Fibroblast of the aortic adventitia (primary cell): ENCODE results near the gene HMGN2. TPM values are rescaled to one million over a fixed set of nuclear protein-coding genes. Genes with fewer than 3 reads are reported as not detected.

Experiments used
- DNase-seq: peaks from one replicate; pipeline ENCODE4 v3.0.0-alpha.2; 2010; ENCODE audit warnings: low read depth
- H3K4me3 ChIP-seq: 2 replicates; pipeline ENCODE4 v1.5.1; 2011; ENCODE audit warnings: low read depth, mild to moderate bottlenecking, control low read depth, low read length, moderate library complexity
- CTCF ChIP-seq: IDR thresholded peaks from 2 replicates; pipeline ENCODE4 v1.5.1; 2011; ENCODE audit warnings: mild to moderate bottlenecking, low read length, control low read depth, inconsistent platforms; ENCODE audit not compliant: insufficient read depth
- total RNA-seq: library from RNA; depleted of rRNA; stranded (reverse); fragments of >200 nt; gene quantifications from 2 replicates; pipeline ENCODE4 v1.2.3, GENCODE V29; 2012; ENCODE audit warnings: low replicate concordance

HMGN2 gene
- total RNA-seq, 1 donor: 225 TPM

DNA sequence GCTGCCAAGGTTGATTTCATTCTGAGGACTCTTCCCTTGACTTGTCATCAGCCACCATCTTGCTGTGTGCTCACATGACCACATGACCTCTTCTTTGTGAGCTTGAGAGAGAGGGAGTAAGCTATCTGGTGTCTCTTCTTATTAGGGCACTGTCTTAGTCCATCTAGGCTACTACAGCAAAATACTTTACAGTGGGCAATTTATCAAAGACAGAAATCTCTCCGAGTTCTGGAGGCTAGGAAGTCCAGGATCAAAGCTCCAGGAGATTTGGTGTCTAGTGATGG, 45.5 kb downstream of the HMGN2 start:
- TF ChIP-seq CTCF: no peak
- no peak overlapping the region for H3K4me3 ChIP-seq
- no peak for DNase-seq

GRCh38 chr1:26518355-26518754, 46.1 kb downstream of the HMGN2 start:
- TF ChIP-seq CTCF: no peak

DNA sequence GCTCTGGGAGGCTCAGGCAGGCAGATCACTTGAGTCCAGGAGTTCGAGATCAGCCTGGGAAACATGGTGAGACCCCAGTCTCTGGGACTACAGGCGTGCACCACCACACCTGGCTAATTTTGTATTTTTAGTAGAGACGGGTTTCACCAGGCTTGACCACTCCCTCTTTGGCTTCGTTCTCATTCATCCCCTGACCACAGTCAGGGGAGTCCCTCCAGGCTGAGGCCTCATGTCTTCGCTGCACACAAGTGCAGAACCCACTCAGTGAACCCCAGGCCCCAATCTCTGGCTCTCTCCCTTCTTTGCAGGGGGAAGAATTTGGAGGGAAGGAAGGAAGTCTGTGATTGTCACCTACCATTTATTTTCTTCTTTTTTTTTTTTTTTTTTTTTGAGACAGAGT, 48.1 kb downstream of the HMGN2 start:
- TF ChIP-seq CTCF: no peak
- no peak overlapping the region for H3K4me3 ChIP-seq
- DNase-seq: no peak

More at GRCh38 chr1:26518355-26518754, 46.1 kb downstream of the HMGN2 start:
- H3K4me3 ChIP-seq: no peak overlapping the region
- DNase-seq: no peak

DNA sequence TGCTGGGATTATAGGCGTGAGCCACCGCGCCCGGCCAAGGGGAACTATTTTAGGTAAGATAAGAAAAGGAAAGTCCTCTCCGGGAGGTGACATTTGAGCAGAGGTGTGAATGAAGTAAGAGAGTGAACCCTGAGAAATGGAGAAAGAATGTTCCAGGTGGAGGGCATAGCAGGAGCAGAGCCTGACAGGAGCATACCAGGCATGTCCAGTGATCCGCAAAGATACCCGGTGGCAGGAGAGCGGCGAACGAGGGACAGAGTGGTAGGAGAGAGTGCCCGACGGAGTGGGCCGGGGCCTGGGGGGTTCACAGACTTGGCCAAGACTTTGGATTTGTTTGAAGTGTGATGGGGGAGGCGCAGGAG, 49.4 kb downstream of the HMGN2 start:
- no peak for TF ChIP-seq CTCF
- no peak overlapping the region for H3K4me3 ChIP-seq
- DNase-seq: no peak

DNA sequence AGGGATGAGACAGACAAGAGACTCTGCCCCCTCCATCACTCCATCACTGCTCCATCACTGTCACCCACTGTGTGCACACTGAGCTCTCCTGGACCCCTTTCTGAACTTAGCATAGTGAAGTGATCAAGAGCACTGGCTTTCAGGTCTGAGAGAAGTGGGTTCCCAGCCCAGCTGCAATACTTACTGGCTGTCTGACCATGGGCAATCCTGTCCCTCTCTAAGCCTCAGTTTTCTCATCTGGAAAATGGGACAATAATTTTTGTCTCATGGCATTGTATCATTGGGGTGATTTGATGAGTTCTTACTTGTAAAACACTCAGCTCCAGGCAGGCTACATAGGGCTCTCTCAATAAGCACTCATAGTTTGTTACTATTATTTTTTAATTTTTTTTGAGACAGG, 49.8 kb downstream of the HMGN2 start:
- no peak overlapping the region for H3K4me3 ChIP-seq
- TF ChIP-seq CTCF: no peak
- no peak for DNase-seq

- no peak for TF ChIP-seq CTCF
- no peak overlapping the region for H3K4me3 ChIP-seq
- DNase-seq: no peak
Observed at GRCh38 chr1:26524181-26524580, 51.9 kb downstream of the HMGN2 start.

Other genes with a start within 250 kb of the HMGN2 start
- gene CEP85, start 238.2 kb upstream of the HMGN2 start, total RNA-seq: 5.6 and 12.9 TPM in 2 replicates
- gene SH3BGRL3, start 192.4 kb upstream of the HMGN2 start, total RNA-seq: 18.1 and 114 TPM in 2 replicates
- 5.2 and 8.9 TPM in 2 replicates for gene UBXN11, start 165.8 kb upstream of the HMGN2 start, total RNA-seq
- gene CD52, start 154.5 kb upstream of the HMGN2 start, total RNA-seq: not detected in 2 replicates
- not detected in 2 replicates for gene CRYBG2, start 118.3 kb upstream of the HMGN2 start, total RNA-seq
- gene ZNF683, start 99.7 kb upstream of the HMGN2 start, total RNA-seq: not detected in 2 replicates
- gene LIN28A, start 61.6 kb upstream of the HMGN2 start, total RNA-seq: not detected in 2 replicates
- 46.0 and 55.7 TPM in 2 replicates for gene DHDDS, start 40.1 kb upstream of the HMGN2 start, total RNA-seq
- 1.3 and 2.9 TPM in 2 replicates for gene RPS6KA1, start 57.3 kb downstream of the HMGN2 start, total RNA-seq
- 17.4 and 26.9 TPM in 2 replicates for gene ARID1A, start 223.6 kb downstream of the HMGN2 start, total RNA-seq